Glutamatergic neuron (in vitro differentiated cells): ENCODE data around the gene PRH2. TPM values are rescaled to one million over a fixed set of nuclear protein-coding genes. Genes with fewer than 3 reads are reported as not detected.

Experiments used
- DNase-seq: peaks from one replicate; pipeline ENCODE4 v3.0.0; 2022
- H3K27ac Mint-ChIP-seq: one replicate; pipeline ENCODE4 v1.8.0; 2020; ENCODE audit warnings: mild to moderate bottlenecking, mixed read lengths, inconsistent platforms; ENCODE audit not compliant: unreplicated experiment
- H3K27me3 Mint-ChIP-seq: one replicate; pipeline ENCODE4 v1.8.0; 2020; ENCODE audit warnings: mild to moderate bottlenecking, moderate library complexity, mixed read lengths, inconsistent platforms; ENCODE audit not compliant: unreplicated experiment
- H3K36me3 Mint-ChIP-seq: one replicate; pipeline ENCODE4 v1.8.0; 2020; ENCODE audit warnings: mild to moderate bottlenecking, mixed read lengths, inconsistent platforms; ENCODE audit not compliant: unreplicated experiment
- H3K4me1 Mint-ChIP-seq: one replicate; pipeline ENCODE4 v1.8.0; 2020; ENCODE audit warnings: mild to moderate bottlenecking, low read depth, mixed read lengths, inconsistent platforms; ENCODE audit not compliant: unreplicated experiment
- H3K4me3 Mint-ChIP-seq: one replicate; pipeline ENCODE4 v1.8.0; 2020; ENCODE audit warnings: mild to moderate bottlenecking, mixed read lengths, inconsistent platforms; ENCODE audit not compliant: unreplicated experiment
- H3K9me3 Mint-ChIP-seq: one replicate; pipeline ENCODE4 v1.8.0; 2020; ENCODE audit warnings: mild to moderate bottlenecking, moderate library complexity, mixed read lengths, inconsistent platforms; ENCODE audit not compliant: unreplicated experiment
- total RNA-seq: library from RNA; stranded (reverse); fragmentation: NEBNext Ultra II Directional; extraction: Animal tissue kit (Norgen Biotek cat#: 25700); gene quantifications from one replicate; pipeline ENCODE4 v1.2.1, GENCODE V29; 2021; ENCODE audit not compliant: unreplicated experiment
- TF ChIP-seq, protein P1 (sequence below): fragments of 200-600 bp; sonication (generic); IDR thresholded peaks from one replicate; pipeline ENCODE4 v1.5.0; 2021; ENCODE audit not compliant: partially characterized antibody, unreplicated experiment

The PRH2 gene
- total RNA-seq, 1 donor from 2014 or later, result not detected

DNA sequence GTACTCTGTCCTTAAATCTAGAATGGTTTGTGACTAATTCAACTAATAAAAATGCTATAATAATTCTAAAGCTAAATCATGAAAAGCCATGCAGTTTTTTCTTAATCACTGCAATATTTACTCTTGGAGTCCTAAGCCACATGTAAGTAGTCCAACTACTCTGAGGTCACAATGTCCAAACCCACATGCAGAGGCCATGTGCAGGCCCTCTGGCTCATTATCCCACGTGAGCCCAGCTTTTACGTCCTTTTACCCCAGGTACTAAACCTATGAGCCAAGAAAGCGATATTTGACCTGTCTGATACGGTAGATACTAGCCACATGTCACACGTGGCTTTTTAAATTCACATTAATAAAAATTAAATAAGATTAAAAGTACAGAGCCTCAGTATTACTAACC lies 32.2 kb upstream of the PRH2 start:
- TF ChIP-seq, protein P1, sequence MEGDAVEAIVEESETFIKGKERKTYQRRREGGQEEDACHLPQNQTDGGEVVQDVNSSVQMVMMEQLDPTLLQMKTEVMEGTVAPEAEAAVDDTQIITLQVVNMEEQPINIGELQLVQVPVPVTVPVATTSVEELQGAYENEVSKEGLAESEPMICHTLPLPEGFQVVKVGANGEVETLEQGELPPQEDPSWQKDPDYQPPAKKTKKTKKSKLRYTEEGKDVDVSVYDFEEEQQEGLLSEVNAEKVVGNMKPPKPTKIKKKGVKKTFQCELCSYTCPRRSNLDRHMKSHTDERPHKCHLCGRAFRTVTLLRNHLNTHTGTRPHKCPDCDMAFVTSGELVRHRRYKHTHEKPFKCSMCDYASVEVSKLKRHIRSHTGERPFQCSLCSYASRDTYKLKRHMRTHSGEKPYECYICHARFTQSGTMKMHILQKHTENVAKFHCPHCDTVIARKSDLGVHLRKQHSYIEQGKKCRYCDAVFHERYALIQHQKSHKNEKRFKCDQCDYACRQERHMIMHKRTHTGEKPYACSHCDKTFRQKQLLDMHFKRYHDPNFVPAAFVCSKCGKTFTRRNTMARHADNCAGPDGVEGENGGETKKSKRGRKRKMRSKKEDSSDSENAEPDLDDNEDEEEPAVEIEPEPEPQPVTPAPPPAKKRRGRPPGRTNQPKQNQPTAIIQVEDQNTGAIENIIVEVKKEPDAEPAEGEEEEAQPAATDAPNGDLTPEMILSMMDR, result no peak
- no peak for DNase-seq
- H3K9me3 Mint-ChIP-seq, result peaks cover 2% of the 10 kb centered on the region
- no peaks in the 10 kb centered on the region for H3K36me3 Mint-ChIP-seq
- H3K4me1 Mint-ChIP-seq, result no peaks in the 10 kb centered on the region
- H3K4me3 Mint-ChIP-seq, result no peak overlapping the region
- H3K27ac Mint-ChIP-seq, result no peak overlapping the region
- no peaks in the 10 kb centered on the region for H3K27me3 Mint-ChIP-seq

DNA sequence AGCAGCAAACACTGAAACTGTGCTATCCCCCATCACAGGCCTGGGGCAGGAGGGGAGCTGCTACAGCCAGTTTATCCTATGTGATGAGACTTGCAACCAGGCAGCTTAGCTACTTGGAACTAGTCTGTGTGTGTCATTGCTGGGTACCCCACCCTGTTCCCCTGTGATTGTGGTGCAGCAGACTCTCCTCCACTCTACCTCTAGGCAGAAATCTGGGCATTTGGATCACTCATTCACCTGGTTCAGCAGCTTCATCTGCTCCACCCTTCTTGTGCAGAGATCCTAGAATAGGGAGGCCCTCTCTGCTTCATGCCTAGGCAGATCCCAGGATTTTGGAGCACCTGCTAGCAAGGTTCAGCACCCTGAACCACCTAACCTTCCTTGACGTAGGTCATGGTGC lies 28.5 kb upstream of the PRH2 start:
- no peak for DNase-seq
- Mint-ChIP-seq H3K4me1 (no peaks in the 10 kb centered on the region), H3K27ac (no peak overlapping the region), H3K27me3 (no peaks in the 10 kb centered on the region), H3K36me3 (peaks cover 13% of the 10 kb centered on the region), H3K4me3 (no peak overlapping the region), H3K9me3 (peaks cover 2% of the 10 kb centered on the region)
- TF ChIP-seq, protein P1, result no peak

DNA sequence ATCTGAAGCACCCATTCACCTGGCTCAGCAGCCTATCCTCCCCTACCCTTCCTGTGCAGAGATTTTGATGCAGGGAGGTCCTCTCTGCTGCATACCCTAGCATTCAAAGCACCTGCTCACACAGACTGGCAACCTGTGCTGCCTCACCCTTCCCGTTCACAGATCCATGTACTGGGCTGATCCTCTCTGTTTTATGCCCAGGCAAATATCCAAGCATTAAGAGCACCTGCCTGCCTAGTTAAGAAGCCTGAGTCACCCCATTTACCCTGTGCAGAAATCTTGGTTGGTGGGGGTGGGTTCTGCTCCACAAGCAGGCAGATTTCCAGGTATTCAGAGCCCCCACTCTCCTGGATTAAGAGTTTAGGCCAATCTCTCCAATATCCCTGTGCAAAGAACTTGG lies 28.1 kb upstream of the PRH2 start:
- TF ChIP-seq, protein P1, result no peak
- Mint-ChIP-seq H3K36me3 (peaks cover 13% of the 10 kb centered on the region), H3K4me1 (no peaks in the 10 kb centered on the region), H3K9me3 (peaks cover 2% of the 10 kb centered on the region), H3K27me3 (no peaks in the 10 kb centered on the region), H3K27ac (no peak overlapping the region), H3K4me3 (no peak overlapping the region)
- no peak for DNase-seq

DNA sequence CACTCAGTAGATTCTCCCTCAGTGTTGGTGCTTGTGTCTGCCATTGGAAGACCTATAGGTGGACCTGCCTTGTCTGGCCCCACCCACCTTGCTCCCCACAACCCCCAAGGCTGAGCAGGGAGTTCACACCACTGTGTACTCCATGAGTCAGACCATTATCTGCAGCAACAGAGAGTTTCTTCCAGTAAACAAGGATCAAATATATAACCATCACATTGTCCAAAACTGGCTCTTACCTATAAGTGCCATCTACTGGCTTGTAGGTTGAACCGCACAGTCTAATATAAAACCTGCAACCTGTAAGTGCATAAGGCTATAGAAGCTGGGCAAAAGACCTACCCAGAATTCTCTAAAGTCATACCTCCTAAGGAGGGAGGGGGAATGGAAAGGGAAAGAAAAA lies 27.6 kb upstream of the PRH2 start:
- no peak for DNase-seq
- TF ChIP-seq, protein P1, result no peak
- Mint-ChIP-seq H3K27ac (no peak overlapping the region), H3K4me3 (no peak overlapping the region), H3K4me1 (no peaks in the 10 kb centered on the region), H3K27me3 (no peaks in the 10 kb centered on the region), H3K9me3 (peaks cover 2% of the 10 kb centered on the region), H3K36me3 (peaks cover 13% of the 10 kb centered on the region)

DNA sequence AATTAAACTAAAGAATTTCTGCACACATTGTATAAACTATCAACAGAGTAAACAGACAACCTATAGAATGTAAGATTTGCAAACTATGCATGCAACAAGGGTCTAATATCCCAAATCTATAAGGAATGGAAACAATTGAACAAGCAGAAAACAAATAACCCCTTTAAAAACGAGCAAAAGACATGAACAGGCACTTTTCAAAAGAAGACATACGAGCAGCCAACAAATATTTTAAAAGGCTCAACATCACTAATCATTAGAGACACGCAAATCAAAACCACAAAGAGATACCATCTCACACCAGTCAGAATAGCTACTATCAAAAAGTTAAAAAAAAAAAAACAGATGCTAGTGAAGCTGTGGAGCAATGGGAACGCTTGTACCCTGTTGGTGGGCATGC lies 24.4 kb upstream of the PRH2 start:
- TF ChIP-seq, protein P1, result no peak
- no peak for DNase-seq
- H3K4me3 Mint-ChIP-seq, result no peak overlapping the region
- H3K27ac Mint-ChIP-seq, result no peak overlapping the region
- no peaks in the 10 kb centered on the region for H3K4me1 Mint-ChIP-seq
- H3K27me3 Mint-ChIP-seq, result no peaks in the 10 kb centered on the region
- H3K9me3 Mint-ChIP-seq, result peaks cover 2% of the 10 kb centered on the region
- peaks cover 13% of the 10 kb centered on the region for H3K36me3 Mint-ChIP-seq
